GM12891 (cell line): ENCODE results near the gene AP1B1.

Experiments used
- PAX5 ChIP-seq: IDR thresholded peaks from 2 replicates; pipeline ENCODE4 v1.6.1; 2011; ENCODE audit warnings: low read length, moderate library complexity, mild to moderate bottlenecking; ENCODE audit not compliant: insufficient read depth, severe bottlenecking
- POLR2A ChIP-seq: IDR thresholded peaks from 2 replicates; pipeline ENCODE4 v1.6.1; 2011; ENCODE audit warnings: low read depth, low read length, control low read depth
- POLR2AphosphoS5 ChIP-seq: IDR thresholded peaks from 2 replicates; pipeline ENCODE4 v1.6.1; 2011; ENCODE audit warnings: low read depth, low read length, control low read depth
- POU2F2 ChIP-seq: IDR thresholded peaks from 2 replicates; pipeline ENCODE4 v1.6.1; 2011; ENCODE audit warnings: low read depth, mild to moderate bottlenecking, control low read depth, low read length, moderate library complexity
- SPI1 ChIP-seq: IDR thresholded peaks from 2 replicates; pipeline ENCODE4 v1.6.1; 2011; ENCODE audit warnings: low read depth, low read length, control low read depth
- TAF1 ChIP-seq: IDR thresholded peaks from 2 replicates; pipeline ENCODE4 v1.6.1; 2011; ENCODE audit warnings: low read depth, low read length, control low read depth

GRCh38 chr22:29308148-29308790 is 80.1 kb downstream of the AP1B1 start:
- TF ChIP-seq SPI1 (no peak), POLR2AphosphoS5 (no peak), TAF1 (no peak), POLR2A (no peak), PAX5 (no peak), POU2F2 (no peak)
